ENCODE measurements around the gene DYSF. TPM values are rescaled to one million over a fixed set of nuclear protein-coding genes. Genes with fewer than 3 reads are reported as not detected.

Gene DYSF
- total RNA-seq, 4 donors from 2014 or later = 2.8 to 14.9 (median 4.0) TPM

DNA sequence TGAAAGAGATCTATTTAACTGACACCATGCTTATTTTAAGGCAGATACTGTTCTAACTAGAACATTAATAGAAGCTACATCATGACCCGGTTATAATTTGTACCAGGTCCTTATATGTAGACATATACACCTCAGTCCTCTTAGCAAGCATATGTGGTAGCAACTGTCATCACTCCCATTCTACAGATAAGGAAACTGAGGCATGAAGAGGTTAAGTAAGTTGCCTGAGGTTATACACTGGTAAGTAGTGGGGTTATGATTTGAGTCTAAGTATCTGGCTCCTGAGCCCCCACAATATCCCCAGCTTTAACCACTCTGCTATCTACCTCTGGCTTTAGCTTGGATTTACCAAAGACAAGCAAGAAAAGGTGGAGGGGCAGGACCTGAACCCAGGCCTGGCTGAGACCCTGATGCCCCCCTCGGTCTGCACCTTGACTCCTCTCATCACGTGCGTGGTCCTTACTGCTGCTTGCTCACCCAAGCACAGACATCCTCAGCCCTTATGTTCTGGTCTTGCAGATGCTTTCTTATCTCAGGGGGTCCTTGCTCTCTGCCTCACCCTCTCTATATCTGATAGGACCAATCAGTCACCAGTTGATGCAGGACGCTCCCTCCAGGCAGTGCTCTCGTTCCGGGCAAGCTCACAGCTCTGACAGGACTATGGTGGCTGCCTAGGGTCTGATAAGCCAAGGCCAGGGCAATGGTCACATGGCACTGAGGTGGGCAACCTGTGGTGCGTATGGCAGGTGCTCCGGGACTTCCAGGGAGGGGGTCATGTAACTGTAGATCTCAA, 4.0 kb downstream of the DYSF start:
- Histone ChIP-seq H3K4me3 (no peak overlapping the region), H3K27me3 (no peaks in the 10 kb centered on the region), H3K4me1 (peaks cover 0 to 40% (median 0%) of the 10 kb centered on the region in 4 donors), H3K36me3 (no peaks in the 10 kb centered on the region), H3K27ac (peak overlapping the region in 2 of 4 donors; percentile 5 to 41), H3K9me3 (peaks cover 0 to 7% (median 0%) of the 10 kb centered on the region in 4 donors)
- DNase-seq = no peak
- TF ChIP-seq, protein P1, sequence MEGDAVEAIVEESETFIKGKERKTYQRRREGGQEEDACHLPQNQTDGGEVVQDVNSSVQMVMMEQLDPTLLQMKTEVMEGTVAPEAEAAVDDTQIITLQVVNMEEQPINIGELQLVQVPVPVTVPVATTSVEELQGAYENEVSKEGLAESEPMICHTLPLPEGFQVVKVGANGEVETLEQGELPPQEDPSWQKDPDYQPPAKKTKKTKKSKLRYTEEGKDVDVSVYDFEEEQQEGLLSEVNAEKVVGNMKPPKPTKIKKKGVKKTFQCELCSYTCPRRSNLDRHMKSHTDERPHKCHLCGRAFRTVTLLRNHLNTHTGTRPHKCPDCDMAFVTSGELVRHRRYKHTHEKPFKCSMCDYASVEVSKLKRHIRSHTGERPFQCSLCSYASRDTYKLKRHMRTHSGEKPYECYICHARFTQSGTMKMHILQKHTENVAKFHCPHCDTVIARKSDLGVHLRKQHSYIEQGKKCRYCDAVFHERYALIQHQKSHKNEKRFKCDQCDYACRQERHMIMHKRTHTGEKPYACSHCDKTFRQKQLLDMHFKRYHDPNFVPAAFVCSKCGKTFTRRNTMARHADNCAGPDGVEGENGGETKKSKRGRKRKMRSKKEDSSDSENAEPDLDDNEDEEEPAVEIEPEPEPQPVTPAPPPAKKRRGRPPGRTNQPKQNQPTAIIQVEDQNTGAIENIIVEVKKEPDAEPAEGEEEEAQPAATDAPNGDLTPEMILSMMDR (IDR thresholded peaks at IDR 0.05) = no peak
- TF ChIP-seq POLR2A (IDR thresholded peaks at IDR 0.05) = no peak

DNA sequence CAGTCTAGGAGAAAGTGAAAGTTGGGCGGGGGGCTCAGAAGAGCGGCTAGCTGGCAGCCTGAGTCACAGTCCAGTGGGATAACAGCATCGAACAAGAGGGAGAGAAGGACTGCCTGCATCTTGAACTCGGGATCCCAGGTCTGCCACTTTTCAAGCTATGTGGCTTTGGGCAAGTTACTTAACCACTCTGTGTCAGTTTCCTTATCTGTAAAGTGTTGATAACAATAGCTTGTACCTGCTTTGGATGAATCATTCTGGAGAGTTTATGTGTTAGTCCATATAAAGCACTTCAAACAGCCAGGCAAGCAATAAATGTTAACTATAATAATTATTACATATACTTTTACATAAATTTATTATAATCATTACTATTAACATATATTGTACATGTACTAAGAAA, 4.6 kb downstream of the DYSF start:
- TF ChIP-seq, protein P1 (IDR thresholded peaks at IDR 0.05) = no peak
- TF ChIP-seq POLR2A (IDR thresholded peaks at IDR 0.05) = no peak
- H3K4me1 ChIP-seq = peaks cover 0 to 40% (median 0%) of the 10 kb centered on the region in 4 donors
- peak overlapping the region in 1 of 4 donors; percentile 23 for H3K27ac ChIP-seq

GRCh38 chr2:71458413-71459083, 5.2 kb downstream of the DYSF start:
- Histone ChIP-seq H3K27ac (peak overlapping the region in 1 of 4 donors; percentile 23), H3K4me1 (peaks cover 0 to 36% (median 0%) of the 10 kb centered on the region in 4 donors), H3K4me3 (no peak overlapping the region), H3K27me3 (no peaks in the 10 kb centered on the region), H3K36me3 (no peaks in the 10 kb centered on the region), H3K9me3 (peaks cover 0 to 15% (median 0%) of the 10 kb centered on the region in 4 donors)
- no peak for DNase-seq
- TF ChIP-seq POLR2A (IDR thresholded peaks at IDR 0.05) = no peak
- TF ChIP-seq, protein P1 (IDR thresholded peaks at IDR 0.05) = no peak

More for the DNA sequence above, 4.6 kb downstream of the DYSF start:
- Histone ChIP-seq H3K9me3 (peaks cover 0 to 13% (median 0%) of the 10 kb centered on the region in 4 donors), H3K4me3 (no peak overlapping the region), H3K36me3 (no peaks in the 10 kb centered on the region), H3K27me3 (no peaks in the 10 kb centered on the region)
- DNase-seq = no peak

DNA sequence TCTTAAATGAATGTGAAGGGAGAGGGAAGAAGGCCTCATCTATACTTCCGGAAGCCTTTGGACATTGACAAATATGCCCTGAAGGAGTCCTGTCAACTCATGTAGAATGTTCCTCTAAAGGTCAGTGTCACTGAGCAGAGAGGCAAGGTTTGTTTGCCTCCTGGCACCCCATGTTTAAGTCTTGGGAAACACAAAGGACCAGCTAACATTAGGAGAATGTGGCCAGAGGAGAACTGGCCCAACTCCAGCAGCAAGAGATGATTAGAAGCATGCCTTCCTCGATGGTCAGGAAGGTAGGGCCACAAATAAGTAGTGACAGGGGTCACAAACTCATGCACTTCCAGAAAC, 5.7 kb downstream of the DYSF start:
- H3K36me3 ChIP-seq = no peaks in the 10 kb centered on the region
- DNase-seq = no peak
- no peak overlapping the region for H3K27ac ChIP-seq
- peaks cover 0 to 15% (median 0%) of the 10 kb centered on the region in 4 donors for H3K9me3 ChIP-seq
- peaks cover 0 to 31% (median 0%) of the 10 kb centered on the region in 4 donors for H3K4me1 ChIP-seq
- TF ChIP-seq, protein P1 (IDR thresholded peaks at IDR 0.05) = no peak
- no peak for TF ChIP-seq POLR2A (IDR thresholded peaks at IDR 0.05)
- no peak overlapping the region for H3K4me3 ChIP-seq
- H3K27me3 ChIP-seq = no peaks in the 10 kb centered on the region

DNA sequence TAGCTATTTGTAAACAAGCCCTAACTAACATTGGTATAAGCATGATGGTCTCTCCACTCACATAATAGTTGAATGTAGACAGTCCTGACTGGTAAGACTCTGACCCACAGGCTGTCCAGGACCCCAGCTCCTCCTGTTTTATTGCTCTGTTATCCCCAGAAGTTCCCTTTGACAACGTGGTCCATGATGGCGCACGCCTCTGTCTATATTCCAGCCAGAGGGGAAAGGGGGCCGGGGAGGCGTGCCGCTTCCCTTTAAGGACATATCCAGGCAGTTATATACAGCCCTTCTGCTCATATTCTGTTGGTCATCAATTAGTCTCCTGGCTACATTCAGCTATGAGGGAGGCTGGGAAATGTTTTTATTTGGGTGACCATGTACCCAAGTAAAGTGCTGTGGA, 6.7 kb downstream of the DYSF start:
- Histone ChIP-seq H3K4me1 (peaks cover 0 to 28% (median 0%) of the 10 kb centered on the region in 4 donors), H3K27me3 (no peaks in the 10 kb centered on the region), H3K27ac (no peak overlapping the region), H3K9me3 (peaks cover 0 to 15% (median 0%) of the 10 kb centered on the region in 4 donors), H3K4me3 (no peak overlapping the region), H3K36me3 (no peaks in the 10 kb centered on the region)
- no peak for TF ChIP-seq POLR2A (IDR thresholded peaks at IDR 0.05)
- TF ChIP-seq, protein P1 (IDR thresholded peaks at IDR 0.05) = no peak
- no peak for DNase-seq

Data from Peyer's patch (tissue), 4 donors.